OCI-LY7 (cell line): ENCODE results near the gene RHOA. TPM values are rescaled to one million over a fixed set of nuclear protein-coding genes. Genes with fewer than 3 reads are reported as not detected.

ENCODE experiments used
- BruUV-seq: library from RNA; stranded (reverse); fragments of 400-500 nt; replicated peaks from 2 replicates; lab custom pipeline; 2021; lab: Mats Ljungman, UMichigan
- CTCF ChIA-PET: fragments of 300-600 bp; sonication (Branson Sonifier 250); formaldehyde crosslinking; loops from one replicate; lab custom pipeline; 2022; ENCODE audit warnings: antibody characterized with exemption; ENCODE audit not compliant: unreplicated experiment; lab: Charles Lee
- POLR2A ChIA-PET: fragments of 300-600 bp; sonication (Branson Sonifier 250); formaldehyde crosslinking; loops from one replicate; lab custom pipeline; 2022; ENCODE audit warnings: antibody characterized with exemption; lab: Charles Lee
- DNase-seq: peaks from one replicate; pipeline ENCODE4 v3.0.0-alpha.2; 2015; ENCODE audit warnings: low spot score
- H2AFZ ChIP-seq: fragments of 200-600 bp; sonication (generic), shearing (Covaris generic); 2 replicates; pipeline ENCODE4 v1.6.1; 2014; ENCODE audit warnings: mild to moderate bottlenecking, antibody characterized with exemption, low read length, moderate library complexity
- H3K27ac ChIP-seq: fragments of 200-600 bp; sonication (generic); 2 replicates; pipeline ENCODE4 v1.5.1; 2014; ENCODE audit warnings: mixed run types, low read depth, mild to moderate bottlenecking, moderate library complexity, low read length, inconsistent platforms; ENCODE audit not compliant: poor library complexity, severe bottlenecking
- H3K36me3 ChIP-seq: fragments of 200-600 bp; sonication (generic); 2 replicates; pipeline ENCODE4 v1.6.1; 2014; ENCODE audit warnings: mild to moderate bottlenecking, antibody characterized with exemption, low read length, moderate library complexity, mixed read lengths; ENCODE audit not compliant: insufficient read depth
- H3K4me1 ChIP-seq: fragments of 200-600 bp; sonication (generic); 2 replicates; pipeline ENCODE4 v1.5.1; 2014; ENCODE audit warnings: mild to moderate bottlenecking, low read length; ENCODE audit not compliant: insufficient read depth, poor library complexity, severe bottlenecking
- H3K4me2 ChIP-seq: fragments of 200-600 bp; sonication (generic); 2 replicates; pipeline ENCODE4 v1.6.1; 2014; ENCODE audit warnings: mild to moderate bottlenecking, low read length
- H3K4me3 ChIP-seq: fragments of 200-600 bp; sonication (generic); 2 replicates; pipeline ENCODE4 v1.5.1; 2014; ENCODE audit warnings: mild to moderate bottlenecking, low read depth, low read length; ENCODE audit not compliant: poor library complexity, severe bottlenecking
- H3K79me2 ChIP-seq: fragments of 200-600 bp; sonication (generic); 2 replicates; pipeline ENCODE4 v1.6.1; 2016; ENCODE audit warnings: low read depth, mild to moderate bottlenecking, low read length, moderate library complexity, mixed read lengths; ENCODE audit not compliant: insufficient read depth
- H3K9me2 ChIP-seq: fragments of 200-600 bp; sonication (generic); 2 replicates; pipeline ENCODE4 v1.6.1; 2016; ENCODE audit warnings: mild to moderate bottlenecking, low read length, mixed read lengths; ENCODE audit not compliant: insufficient read depth
- H3K9me3 ChIP-seq: fragments of 200-600 bp; sonication (generic); 2 replicates; pipeline ENCODE4 v1.6.1; 2014; ENCODE audit warnings: mild to moderate bottlenecking, mixed run types, low read length, mixed read lengths
- H4K20me1 ChIP-seq: fragments of 200-600 bp; sonication (generic); 2 replicates; pipeline ENCODE4 v1.6.1; 2014; ENCODE audit warnings: mild to moderate bottlenecking, antibody characterized with exemption, low read length, moderate library complexity, mixed read lengths; ENCODE audit not compliant: insufficient read depth
- CTCF ChIP-seq: fragments of 200-600 bp; sonication (generic); conservative IDR thresholded peaks from 2 replicates; pipeline ENCODE4 v1.5.1; 2014; ENCODE audit warnings: mild to moderate bottlenecking, antibody characterized with exemption, low read length, moderate library complexity, mixed read lengths
- EZH2phosphoT487 ChIP-seq: fragments of 200-600 bp; sonication (generic); IDR thresholded peaks from 2 replicates; pipeline ENCODE4 v1.6.1; 2018; ENCODE audit warnings: low read depth, borderline replicate concordance, mild to moderate bottlenecking, mixed run types, antibody characterized with exemption, low read length, moderate library complexity, mixed read lengths
- intact Hi-C: fragments of 100-400 bp; cut with micrococcal nuclease; formaldehyde crosslinking; loops from one replicate; pipeline ENCODE4 v1.10.0; 2022; ENCODE audit not compliant: unreplicated experiment
- total RNA-seq, 2 experiments: library from RNA; depleted of rRNA in 1 of 2; stranded (reverse); fragments of >200 nt in 1 of 2; shearing (Covaris generic) in 1 of 2; gene quantifications; 2 replicates each; pipeline ENCODE4 v1.2.3, GENCODE V29; 2014 to 2022

RHOA gene
- total RNA-seq, 2 experiments from 2014 or later: 218 to 373 TPM

- peaks cover 81% of the 10 kb centered on the region for H3K36me3 ChIP-seq
- H3K4me1 ChIP-seq: no peaks in the 10 kb centered on the region
- no TSS peak for BruUV-seq
- intact Hi-C loops: no loop called here
- CTCF ChIA-PET: no interaction called here
- H2AFZ ChIP-seq: no peak overlapping the region
- no peaks in the 10 kb centered on the region for H3K79me2 ChIP-seq
- POLR2A ChIA-PET: no interaction called here
- no peak overlapping the region for H3K4me2 ChIP-seq
- TF ChIP-seq EZH2phosphoT487 (no peak), CTCF (no peak)
- no peaks in the 10 kb centered on the region for H4K20me1 ChIP-seq
- H3K9me3 ChIP-seq: no peaks in the 10 kb centered on the region
- no peaks in the 10 kb centered on the region for H3K9me2 ChIP-seq
- H3K4me3 ChIP-seq: no peak overlapping the region
- no peak overlapping the region for H3K27ac ChIP-seq
- no peak for DNase-seq
Observed at GRCh38 chr3:49310677-49311076, 101.1 kb downstream of the RHOA start.

Other genes starting within 250 kb of the RHOA start
- gene CCDC71, start 245.6 kb downstream of the RHOA start, total RNA-seq (2014; rRNA removed; shearing (Covaris generic)): 20.3 and 27.9 TPM in 2 replicates
- 22.7 and 23.4 TPM in 2 replicates for gene CCDC71, start 245.6 kb downstream of the RHOA start, total RNA-seq (2022)
- gene KLHDC8B, start 240.4 kb downstream of the RHOA start, total RNA-seq (2014; rRNA removed; shearing (Covaris generic)): 0.69 TPM in 1 of 2 replicates, not detected in the other
- 0.91 and 1.3 TPM in 2 replicates for gene KLHDC8B, start 240.4 kb downstream of the RHOA start, total RNA-seq (2022)
- gene C3orf62, start 134.7 kb downstream of the RHOA start, total RNA-seq (2014; rRNA removed; shearing (Covaris generic)): 4.8 and 6.4 TPM in 2 replicates
- 11.3 and 11.7 TPM in 2 replicates for gene C3orf62, start 134.7 kb downstream of the RHOA start, total RNA-seq (2022)
- 28.6 and 41.6 TPM in 2 replicates for gene USP4, start 71.9 kb downstream of the RHOA start, total RNA-seq (2014; rRNA removed; shearing (Covaris generic))
- 74.6 and 80.3 TPM in 2 replicates for gene USP4, start 71.9 kb downstream of the RHOA start, total RNA-seq (2022)
- gene GPX1, start 53.6 kb downstream of the RHOA start, total RNA-seq (2014; rRNA removed; shearing (Covaris generic)): 77.6 and 82.3 TPM in 2 replicates
- 119 and 148 TPM in 2 replicates for gene GPX1, start 53.6 kb downstream of the RHOA start, total RNA-seq (2022)
- gene TCTA, start 447 bp upstream of the RHOA start, total RNA-seq (2014; rRNA removed; shearing (Covaris generic)): 15.8 and 17.9 TPM in 2 replicates
- 35.3 and 37.7 TPM in 2 replicates for gene TCTA, start 447 bp upstream of the RHOA start, total RNA-seq (2022)
- gene AMT, start 10.5 kb upstream of the RHOA start, total RNA-seq (2014; rRNA removed; shearing (Covaris generic)): 5.3 and 5.4 TPM in 2 replicates
- gene AMT, start 10.5 kb upstream of the RHOA start, total RNA-seq (2022): 6.0 and 7.8 TPM in 2 replicates
- gene NICN1, start 17.3 kb upstream of the RHOA start, total RNA-seq (2014; rRNA removed; shearing (Covaris generic)): 8.3 and 15.4 TPM in 2 replicates
- 23.2 and 27.3 TPM in 2 replicates for gene NICN1, start 17.3 kb upstream of the RHOA start, total RNA-seq (2022)
- gene DAG1, start 58.3 kb upstream of the RHOA start, total RNA-seq (2014; rRNA removed; shearing (Covaris generic)): 10.6 and 10.9 TPM in 2 replicates
- gene DAG1, start 58.3 kb upstream of the RHOA start, total RNA-seq (2022): 14.9 and 15.6 TPM in 2 replicates
- 0.03 TPM in 2 replicates for gene BSN, start 142.5 kb upstream of the RHOA start, total RNA-seq (2014; rRNA removed; shearing (Covaris generic))
- 0.20 and 0.27 TPM in 2 replicates for gene BSN, start 142.5 kb upstream of the RHOA start, total RNA-seq (2022)